ENCODE results near the gene ZNF484.
"Not testable (repeated sequence)": the region's sequence is repeated elsewhere in the genome, so short reads cannot be mapped to it uniquely, and the experiment has no call there.

DNA sequence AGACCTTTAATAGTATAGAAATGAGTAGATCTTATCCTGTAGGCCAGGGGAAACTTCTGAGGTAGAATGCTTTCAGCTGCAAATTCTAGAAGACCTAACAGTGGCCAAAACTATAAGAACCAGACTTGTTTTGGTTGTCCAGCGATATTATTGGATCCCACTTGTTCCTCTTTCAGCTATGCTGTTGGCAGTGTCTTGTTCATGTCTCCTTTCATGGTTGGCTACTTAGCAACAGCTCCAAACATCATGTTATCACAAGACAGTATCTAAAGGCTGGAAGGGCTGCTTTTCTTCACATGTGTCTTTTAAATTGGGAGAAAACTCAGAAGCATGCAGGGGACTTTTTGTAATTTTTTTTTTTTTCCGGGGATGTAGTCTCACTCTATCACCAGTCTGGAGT is 52.8 kb downstream of the ZNF484 start:
- TF ChIP-seq CTCF (IDR thresholded peaks at IDR 0.05; ENCODE audit: poor library complexity, severe bottlenecking); REST (IDR thresholded peaks at IDR 0.05; ENCODE audit: borderline replicate concordance); POLR2AphosphoS5 (IDR thresholded peaks at IDR 0.05); TAF1 (IDR thresholded peaks at IDR 0.05; ENCODE audit: low read depth); EP300 (conservative IDR thresholded peaks at IDR 0.05; ENCODE audit: poor library complexity, severe bottlenecking); RAD21 (conservative IDR thresholded peaks at IDR 0.05); MXI1 (conservative IDR thresholded peaks at IDR 0.05; ENCODE audit: poor library complexity, severe bottlenecking): not testable (repeated sequence)
